Esophagus squamous epithelium (tissue), 5 donors: ENCODE measurements around the gene PTPA. TPM values are rescaled to one million over a fixed set of nuclear protein-coding genes. Genes with fewer than 3 reads are reported as not detected.
A peak's percentile ranks its signal among the peaks of the same experiment; 100 is the strongest.

Experiments used
- DNase-seq: peaks from one replicate; lab custom pipeline; 2025; lab: John Stamatoyannopoulos, UW
- H3K27ac ChIP-seq, 4 donors: fragments of 200-600 bp; sonication (generic); one replicate each; pipeline ENCODE4 v1.5.1; 2016 to 2019; ENCODE audit warnings: mild to moderate bottlenecking in 1 of 4
- H3K27me3 ChIP-seq, 4 donors: fragments of 200-600 bp; sonication (generic); 1 replicate in 3 of 4; 2 replicates in 1 of 4; pipeline versions ENCODE4 v1.5.1 to v1.6.0; 2017 to 2021; ENCODE audit warnings: antibody characterized with exemption in 1 of 4
- H3K36me3 ChIP-seq, 3 donors: fragments of 200-600 bp; sonication (generic); one replicate each; pipeline ENCODE4 v1.5.1; 2016 to 2019
- H3K4me1 ChIP-seq, 3 donors: fragments of 200-600 bp; sonication (generic); one replicate each; pipeline ENCODE4 v1.5.1; 2017 to 2019
- H3K4me3 ChIP-seq, 4 donors: fragments of 200-600 bp; sonication (generic); 1 replicate in 3 of 4; 2 replicates in 1 of 4; pipeline ENCODE4 v1.5.1; 2016 to 2019; ENCODE audit warnings: mild to moderate bottlenecking in 2 of 4, moderate library complexity in 1 of 4
- H3K9me3 ChIP-seq, 3 donors: fragments of 200-600 bp; sonication (generic); one replicate each; pipeline ENCODE4 v1.5.1; 2016 to 2019
- POLR2A ChIP-seq, 4 donors: fragments of 450-650 bp; IDR thresholded peaks; one replicate each; pipeline ENCODE4 v1.6.1; 2017; ENCODE audit warnings: antibody characterized with exemption in 4 of 4, mild to moderate bottlenecking in 4 of 4, moderate library complexity in 3 of 4
- WGBS, 2 donors: methylation state at CpG; one replicate each; pipeline ENCODE4 v1.1.5; 2018; 5-methylcytosine and 5-hydroxymethylcytosine counted together
- intact Hi-C: fragments of 100-400 bp; cut with DNase I; formaldehyde crosslinking; loops from one replicate; pipeline ENCODE4 v1.15.0; 2022
- total RNA-seq, 4 donors: library from RNA; depleted of rRNA; stranded (reverse); fragments of >200 nt; gene quantifications; one replicate each; pipeline ENCODE4 v1.1.0, GENCODE V29; 2016
- TF ChIP-seq, protein P1 (sequence below), 6 experiments: fragments of 450-650 bp in 4 of 6; fragments of 200-600 bp in 2 of 6; sonication (generic) in 2 of 6; IDR thresholded peaks; one replicate each; pipeline ENCODE4 v1.5.1; 2016 to 2019; ENCODE audit warnings: antibody characterized with exemption in 6 of 6, mild to moderate bottlenecking in 4 of 6, moderate library complexity in 4 of 6
- donor health status: DM: yes; HTN: yes; CAD: no.

Gene PTPA
- total RNA-seq, 4 donors from 2014 or later = 59.1 to 110 (median 80.6) TPM

- H3K27me3 ChIP-seq = peaks cover 0 to 5% (median 0%) of the 10 kb centered on the region in 4 donors
- 0% methylated on average over 4 of the region's 55 CpGs; no CpG with 5 or more reads in 1 of the 2 donors for WGBS, 2 donors
- DNase-seq = peak; percentile 30
- no peaks in the 10 kb centered on the region for H3K36me3 ChIP-seq
- peak overlapping the region; percentile 68 to 83 (median 78) for H3K4me3 ChIP-seq
- TF ChIP-seq, protein P1, sequence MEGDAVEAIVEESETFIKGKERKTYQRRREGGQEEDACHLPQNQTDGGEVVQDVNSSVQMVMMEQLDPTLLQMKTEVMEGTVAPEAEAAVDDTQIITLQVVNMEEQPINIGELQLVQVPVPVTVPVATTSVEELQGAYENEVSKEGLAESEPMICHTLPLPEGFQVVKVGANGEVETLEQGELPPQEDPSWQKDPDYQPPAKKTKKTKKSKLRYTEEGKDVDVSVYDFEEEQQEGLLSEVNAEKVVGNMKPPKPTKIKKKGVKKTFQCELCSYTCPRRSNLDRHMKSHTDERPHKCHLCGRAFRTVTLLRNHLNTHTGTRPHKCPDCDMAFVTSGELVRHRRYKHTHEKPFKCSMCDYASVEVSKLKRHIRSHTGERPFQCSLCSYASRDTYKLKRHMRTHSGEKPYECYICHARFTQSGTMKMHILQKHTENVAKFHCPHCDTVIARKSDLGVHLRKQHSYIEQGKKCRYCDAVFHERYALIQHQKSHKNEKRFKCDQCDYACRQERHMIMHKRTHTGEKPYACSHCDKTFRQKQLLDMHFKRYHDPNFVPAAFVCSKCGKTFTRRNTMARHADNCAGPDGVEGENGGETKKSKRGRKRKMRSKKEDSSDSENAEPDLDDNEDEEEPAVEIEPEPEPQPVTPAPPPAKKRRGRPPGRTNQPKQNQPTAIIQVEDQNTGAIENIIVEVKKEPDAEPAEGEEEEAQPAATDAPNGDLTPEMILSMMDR (IDR thresholded peaks at IDR 0.05) = peak; percentile 95 to 99 (median 98)
- TF ChIP-seq POLR2A (IDR thresholded peaks at IDR 0.05) = peak in 2 of 4 donors; percentile 32 to 65
- H3K4me1 ChIP-seq = peaks cover 21 to 61% (median 28%) of the 10 kb centered on the region in 3 donors
- H3K9me3 ChIP-seq = no peaks in the 10 kb centered on the region
- intact Hi-C loops = loop anchor here (5.0 kb wide), 1 partner anchor 433 kb away; no protein-coding TSS in a partner anchor
- H3K27ac ChIP-seq = peak overlapping the region; percentile 96 to 100 (median 98)
Measured at GRCh38 chr9:129174102-129174723, 63.0 kb downstream of the PTPA start.

GRCh38 chr9:129174724-129175514, 63.7 kb downstream of the PTPA start:
- intact Hi-C loops = loop anchor here (5.0 kb wide), 2 partner anchors 33 to 432 kb away; no protein-coding TSS in a partner anchor
- no peak for DNase-seq
- Histone ChIP-seq H3K27me3 (peaks cover 0 to 5% (median 0%) of the 10 kb centered on the region in 4 donors), H3K4me3 (peak overlapping the region; percentile 68 to 83 (median 78)), H3K27ac (peak overlapping the region; percentile 96 to 100 (median 98)), H3K4me1 (peaks cover 21 to 60% (median 28%) of the 10 kb centered on the region in 3 donors), H3K36me3 (no peaks in the 10 kb centered on the region), H3K9me3 (no peaks in the 10 kb centered on the region)
- WGBS, 2 donors = 0 to 3% methylated on average over 31 to 43 of the region's 53 CpGs
- TF ChIP-seq, protein P1 (IDR thresholded peaks at IDR 0.05) = no peak
- TF ChIP-seq POLR2A (IDR thresholded peaks at IDR 0.05) = peak in 2 of 4 donors; percentile 16 to 48

DNA sequence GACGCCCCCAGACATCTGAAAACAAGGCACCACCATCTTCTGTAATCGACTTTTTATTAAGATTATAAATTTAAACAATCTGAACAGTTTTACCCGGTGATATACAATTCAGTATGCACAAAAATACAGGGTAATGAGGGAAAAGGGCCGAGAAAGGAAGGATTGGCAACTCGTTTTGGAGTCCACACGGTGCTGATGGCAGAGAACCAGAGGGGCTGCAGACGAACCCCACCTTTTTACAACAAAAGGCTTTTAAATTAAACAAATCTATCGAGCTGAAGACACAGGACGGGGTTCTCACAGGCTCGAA, 64.3 kb downstream of the PTPA start:
- no peaks in the 10 kb centered on the region for H3K9me3 ChIP-seq
- intact Hi-C loops = loop anchor here (5.0 kb wide), 1 partner anchor 33 kb away; no protein-coding TSS in a partner anchor
- WGBS, 2 donors = 0% methylated on average over 10 of the region's 10 CpGs
- peaks cover 0 to 5% (median 0%) of the 10 kb centered on the region in 4 donors for H3K27me3 ChIP-seq
- peaks cover 21 to 54% (median 28%) of the 10 kb centered on the region in 3 donors for H3K4me1 ChIP-seq
- no peak for DNase-seq
- peak overlapping the region; percentile 96 to 100 (median 98) for H3K27ac ChIP-seq
- no peaks in the 10 kb centered on the region for H3K36me3 ChIP-seq
- TF ChIP-seq, protein P1 (IDR thresholded peaks at IDR 0.05) = no peak
- no peak for TF ChIP-seq POLR2A (IDR thresholded peaks at IDR 0.05)
- peak overlapping the region; percentile 68 to 83 (median 78) for H3K4me3 ChIP-seq

- H3K4me3 ChIP-seq = peak overlapping the region; percentile 68 to 83 (median 78)
- H3K36me3 ChIP-seq = no peaks in the 10 kb centered on the region
- TF ChIP-seq POLR2A (IDR thresholded peaks at IDR 0.05) = peak in 3 of 4 donors; percentile 56 to 70 (median 69)
- TF ChIP-seq, protein P1 (IDR thresholded peaks at IDR 0.05) = peak in 2 of 6 experiments; percentile 3 to 15
- H3K4me1 ChIP-seq = peaks cover 21 to 52% (median 28%) of the 10 kb centered on the region in 3 donors
- peak overlapping the region; percentile 96 to 100 (median 98) for H3K27ac ChIP-seq
- intact Hi-C loops = loop anchor here (2.0 to 5.0 kb wide), 2 partner anchors 34 to 319 kb away; no protein-coding TSS in a partner anchor
- WGBS, 2 donors = 0% methylated on average over 24 to 39 of the region's 47 CpGs
- DNase-seq = no peak
- no peaks in the 10 kb centered on the region for H3K9me3 ChIP-seq
- peaks cover 0 to 5% (median 0%) of the 10 kb centered on the region in 4 donors for H3K27me3 ChIP-seq
Measured at GRCh38 chr9:129175825-129176633, 64.8 kb downstream of the PTPA start.
